GM12878 (cell line): ENCODE results near the gene UPF1. TPM values are rescaled to one million over a fixed set of nuclear protein-coding genes. Genes with fewer than 3 reads are reported as not detected.

Source experiments
- ATAC-seq: fragments of 200-7000 bp; cut with Tn5 transposase; 3 replicates; pipeline ENCODE4 v1.9.1; 2020; ENCODE audit warnings: mild to moderate bottlenecking, moderate library complexity
- BruUV-seq: library from RNA; stranded (reverse); fragments of 400-500 nt; replicated peaks from 2 replicates; lab custom pipeline; 2021; lab: Mats Ljungman, UMichigan
- CTCF ChIA-PET: fragments of 300-600 bp; sonication (Branson Sonifier 250); formaldehyde crosslinking; extraction: SDS; loops from one replicate; lab custom pipeline; 2021; ENCODE audit warnings: inconsistent platforms; lab: Yijun Ruan, JAX
- POLR2A ChIA-PET: fragments of 350-600 bp; formaldehyde crosslinking; extraction: SDS; loops from one replicate; lab custom pipeline; 2021; ENCODE audit warnings: inconsistent platforms; lab: Charles Lee
- RAD21 ChIA-PET: fragments of 300-600 bp; sonication (Branson Sonifier 250); formaldehyde crosslinking; loops from one replicate; lab custom pipeline; 2023; ENCODE audit warnings: antibody characterized with exemption; ENCODE audit not compliant: unreplicated experiment; lab: Charles Lee
- SMC1A ChIA-PET: fragments of 300-600 bp; sonication (Branson Sonifier 250); formaldehyde crosslinking; loops from one replicate; lab custom pipeline; 2023; ENCODE audit not compliant: unreplicated experiment, uncharacterized antibody; lab: Charles Lee
- DNase-seq: peaks from one replicate; pipeline ENCODE4 v3.0.0-alpha.2; 2011; ENCODE audit warnings: low read depth, low spot score
- FAIRE-seq: peaks from 3 replicates; lab custom pipeline; 2011; peaks lifted over from hg19 to GRCh38; lab: Jason Lieb, UNC
- H2AFZ ChIP-seq: 2 replicates; pipeline ENCODE4 v1.6.0; 2011; ENCODE audit warnings: low read depth, low read length, control low read depth; ENCODE audit not compliant: control insufficient read depth
- H3K27ac ChIP-seq: 2 replicates; pipeline ENCODE4 v1.5.1; 2011; ENCODE audit warnings: control low read depth; ENCODE audit not compliant: control insufficient read depth, insufficient read depth
- H3K27me3 ChIP-seq, 2 experiments: replicated peaks in 1 of 2; 2 replicates each; pipeline versions ENCODE4 v1.6.0 to v1.6.1; 2011; ENCODE audit warnings: low read length in 1 of 2; ENCODE audit not compliant: control insufficient read depth in 2 of 2, insufficient read depth in 2 of 2
- H3K36me3 ChIP-seq, 2 experiments: 2 replicates each; pipeline ENCODE4 v1.5.1; 2011; ENCODE audit warnings: low read length in 1 of 2; ENCODE audit not compliant: control insufficient read depth in 2 of 2, insufficient read depth in 2 of 2
- H3K4me1 ChIP-seq: 2 replicates; pipeline ENCODE4 v1.6.1; 2011; ENCODE audit warnings: mild to moderate bottlenecking, low read length, moderate library complexity, mixed read lengths; ENCODE audit not compliant: control insufficient read depth, insufficient read depth
- H3K4me2 ChIP-seq: 2 replicates; pipeline ENCODE4 v1.6.0; 2011; ENCODE audit warnings: control low read depth; ENCODE audit not compliant: control insufficient read depth, insufficient read depth
- H3K4me3 ChIP-seq: fragments of 200-600 bp; sonication (generic); 2 replicates; pipeline ENCODE4 v1.5.1; 2016
- H3K79me2 ChIP-seq: 2 replicates; pipeline ENCODE4 v1.6.0; 2011; ENCODE audit warnings: low read length; ENCODE audit not compliant: control insufficient read depth, insufficient read depth
- H3K9ac ChIP-seq: 2 replicates; pipeline ENCODE4 v1.8.0; 2011; ENCODE audit warnings: low read length, control low read depth, mixed read lengths; ENCODE audit not compliant: control insufficient read depth, insufficient read depth
- H3K9me3 ChIP-seq: replicated peaks from 3 replicates; pipeline ENCODE4 v1.5.1; 2011; ENCODE audit warnings: mild to moderate bottlenecking, low read length; ENCODE audit not compliant: control insufficient read depth, insufficient read depth
- H4K20me1 ChIP-seq: 2 replicates; pipeline ENCODE4 v1.6.0; 2011; ENCODE audit not compliant: control insufficient read depth, insufficient read depth
- BACH1 ChIP-seq: fragments of 450-650 bp; IDR thresholded peaks from 2 replicates; pipeline ENCODE4 v1.6.1; 2017; ENCODE audit warnings: mild to moderate bottlenecking, borderline replicate concordance
- BHLHE40 ChIP-seq, 2 experiments: fragments of 450-650 bp in 1 of 2; IDR thresholded peaks; 2 replicates each; pipeline ENCODE4 v1.6.1; 2011 to 2017; ENCODE audit warnings: low read depth in 2 of 2, borderline replicate concordance in 1 of 2, improper control_type of control experiment in 1 of 2, low read length in 1 of 2, mild to moderate bottlenecking in 1 of 2
- CBFB ChIP-seq: IDR thresholded peaks from 2 replicates; pipeline ENCODE4 v1.6.1; 2016; ENCODE audit warnings: antibody characterized with exemption, low read depth
- CBX3 ChIP-seq: fragments of 200-600 bp; sonication (generic); IDR thresholded peaks from 2 replicates; pipeline ENCODE4 v1.6.1; 2016; ENCODE audit warnings: low read depth, borderline replicate concordance
- CEBPB ChIP-seq, 2 experiments: fragments of 150-350 bp in 1 of 2; IDR thresholded peaks; 2 replicates each; pipeline ENCODE4 v1.6.1; 2012 to 2014; ENCODE audit warnings: low read depth in 2 of 2, low read length in 2 of 2, borderline replicate concordance in 1 of 2, inconsistent platforms in 1 of 2
- CHD1 ChIP-seq: IDR thresholded peaks from 2 replicates; pipeline ENCODE4 v1.6.1; 2012; ENCODE audit warnings: low read depth, low read length, improper control_type of control experiment
- CREM ChIP-seq: IDR thresholded peaks from 2 replicates; pipeline ENCODE4 v1.6.1; 2014; ENCODE audit warnings: antibody characterized with exemption, low read depth
- EZH2 ChIP-seq: IDR thresholded peaks from 2 replicates; pipeline ENCODE4 v1.6.1; 2012; ENCODE audit warnings: low read depth, mild to moderate bottlenecking, control low read depth, inconsistent platforms, low read length, borderline replicate concordance; ENCODE audit not compliant: control insufficient read depth
- LARP7 ChIP-seq: fragments of 450-650 bp; IDR thresholded peaks from 2 replicates; pipeline ENCODE4 v1.6.1; 2017; ENCODE audit warnings: mild to moderate bottlenecking
- MTA3 ChIP-seq: IDR thresholded peaks from 2 replicates; pipeline ENCODE4 v1.6.1; 2012; ENCODE audit warnings: low read length, inconsistent platforms, borderline replicate concordance
- NFYB ChIP-seq: IDR thresholded peaks from 2 replicates; pipeline ENCODE4 v1.6.1; 2011; ENCODE audit warnings: low read depth, mild to moderate bottlenecking, low read length, improper control_type of control experiment, moderate library complexity; ENCODE audit not compliant: insufficient read depth
- NR2C1 ChIP-seq: fragments of 450-650 bp; IDR thresholded peaks from 2 replicates; pipeline ENCODE4 v1.6.1; 2017; ENCODE audit warnings: antibody characterized with exemption, mild to moderate bottlenecking, moderate library complexity
- NR2C2 ChIP-seq: IDR thresholded peaks from 2 replicates; pipeline ENCODE4 v1.6.1; 2011; ENCODE audit warnings: borderline replicate concordance, low read depth; ENCODE audit not compliant: control insufficient read depth, insufficient read length
- NR2F1 ChIP-seq: fragments of 450-650 bp; conservative IDR thresholded peaks from 2 replicates; pipeline ENCODE4 v1.6.1; 2017; ENCODE audit warnings: mild to moderate bottlenecking
- RAD21 ChIP-seq: IDR thresholded peaks from 2 replicates; pipeline ENCODE4 v1.6.1; 2011; ENCODE audit warnings: mild to moderate bottlenecking, low read depth, low read length, moderate library complexity; ENCODE audit not compliant: insufficient read depth
- RAD51 ChIP-seq: fragments of 450-650 bp; IDR thresholded peaks from 2 replicates; pipeline ENCODE4 v1.6.1; 2016; ENCODE audit warnings: moderate library complexity, mild to moderate bottlenecking, inconsistent platforms
- RUNX3 ChIP-seq: IDR thresholded peaks from 2 replicates; pipeline ENCODE4 v1.6.1; 2012; ENCODE audit warnings: low read length, inconsistent platforms
- SMC3 ChIP-seq: IDR thresholded peaks from 2 replicates; pipeline ENCODE4 v1.6.1; 2011; ENCODE audit warnings: low read length, improper control_type of control experiment, borderline replicate concordance
- YY1 ChIP-seq: IDR thresholded peaks from 2 replicates; pipeline ENCODE4 v1.6.1; 2011; ENCODE audit warnings: low read depth, mild to moderate bottlenecking, low read length
- ZNF217 ChIP-seq: fragments of 450-650 bp; IDR thresholded peaks from 2 replicates; pipeline ENCODE4 v1.6.1; 2017; ENCODE audit warnings: antibody characterized with exemption, mild to moderate bottlenecking
- ZNF384 ChIP-seq: IDR thresholded peaks from 2 replicates; pipeline ENCODE4 v1.6.1; 2012; ENCODE audit warnings: low read depth, mild to moderate bottlenecking, low read length, improper control_type of control experiment, borderline replicate concordance
- WGBS: methylation state at CpG from one replicate; pipeline ENCODE4 v1.1.6; 2016; ENCODE audit warnings: low lambda C conversion rate; ENCODE audit not compliant: insufficient replicate concordance, insufficient coverage; ENCODE audit errors: missing lambda C conversion rate; 5-methylcytosine and 5-hydroxymethylcytosine counted together
- in situ Hi-C: fragments of 300-500 bp; cut with MboI; formaldehyde crosslinking; loops from 9 replicates; pipeline ENCODE4 v1.14.3; 2018; ENCODE audit warnings: mixed read lengths
- intact Hi-C: fragments of 100-400 bp; cut with micrococcal nuclease; formaldehyde crosslinking; loops from one replicate; pipeline ENCODE4 v1.14.2; 2022; ENCODE audit not compliant: unreplicated experiment
- polyA plus RNA-seq, 11 experiments: library from polyadenylated mRNA; depleted of rRNA in 4 of 11; unstranded in 6 of 11; stranded (reverse) in 5 of 11; fragments of >200 nt; fragmentation: Nextera tagmentation in 4 of 11; fragmentation: Illumina TruSeq in 1 of 11; extraction: Ambion mirVana in 4 of 11; extraction: Trizol in 1 of 11; gene quantifications; 1 replicate in 1 of 11; 2 replicates in 10 of 11; pipeline versions ENCODE4 v1.2.1 to v1.2.3, GENCODE V29; 2011 to 2016; ENCODE audit warnings: inconsistent platforms in 2 of 11, missing spikeins in 2 of 11, low read depth in 1 of 11
- total RNA-seq, 4 experiments: library from RNA; depleted of rRNA in 3 of 4; stranded (reverse); fragments of >200 nt in 3 of 4; fragmentation: Illumina TruSeq in 1 of 4; extraction: Trizol in 1 of 4; gene quantifications; 2 replicates each; pipeline versions ENCODE4 v1.2.1 to v1.2.3, GENCODE V29; 2013 to 2021
- TF ChIP-seq, protein P1 (sequence below), 3 experiments: IDR thresholded peaks in 2 of 3; conservative IDR thresholded peaks in 1 of 3; 2 replicates each; pipeline ENCODE4 v1.5.1; 2011; ENCODE audit warnings: low read depth in 3 of 3, low read length in 3 of 3, mild to moderate bottlenecking in 3 of 3, control low read depth in 2 of 3, moderate library complexity in 2 of 3, inconsistent platforms in 1 of 3, mixed read lengths in 1 of 3; ENCODE audit not compliant: control insufficient read depth in 2 of 3, insufficient read depth in 1 of 3; ENCODE audit errors: extremely low read depth in 1 of 3

Gene UPF1
- total and polyA plus RNA-seq, 10 of the 15 experiments (the other 5 are each of a cell fraction or from before 2014, with no cell fraction given): 0.58 to 80.9 (median 18.7) TPM

- no TSS peak for BruUV-seq
- no peaks in the 10 kb centered on the region for H3K9me3 ChIP-seq
- no peaks in the 10 kb centered on the region for H3K27me3 ChIP-seq
- H2AFZ ChIP-seq: no peak overlapping the region
- H3K79me2 ChIP-seq: peaks cover 66% of the 10 kb centered on the region
- intact Hi-C loops (loop anchor here (5.0 to 10.0 kb wide), 4 partner anchors 75 to 392 kb away; partner anchors contain the start of genes CRTC1 and REX1BD), in situ Hi-C loops (no loop called here)
- TF ChIP-seq NR2F1: no peak
- peak; percentile 20; the same call in 1 of the 2 replicates for TF ChIP-seq RUNX3
- 0 out of 2 replicates have a peak, but pooled peaks have one; percentile 30 for TF ChIP-seq YY1
- peak; percentile 76 for TF ChIP-seq SMC3
- no peak for TF ChIP-seq NR2C2
- no peak for TF ChIP-seq EZH2
- TF ChIP-seq BHLHE40 (IDR thresholded peaks at IDR 0.05; ENCODE audit: borderline replicate concordance in 1 of 2, low read depth in 2 of 2, low read length in 1 of 2): 0 out of 4 replicates have a peak, but pooled peaks of 1 of the 2 experiments have one; percentile 8
- no peak for TF ChIP-seq BACH1
- no peak for TF ChIP-seq MTA3
- no peak for TF ChIP-seq CREM
- no peak for TF ChIP-seq CHD1
- TF ChIP-seq CBX3: no peak
- TF ChIP-seq NFYB: no peak
- no peak for TF ChIP-seq CEBPB (IDR thresholded peaks at IDR 0.05; ENCODE audit: borderline replicate concordance in 1 of 2, low read depth in 2 of 2, low read length in 2 of 2)
- TF ChIP-seq ZNF384: no peak
- peak; percentile 88 for TF ChIP-seq RAD21
- TF ChIP-seq, protein P1, sequence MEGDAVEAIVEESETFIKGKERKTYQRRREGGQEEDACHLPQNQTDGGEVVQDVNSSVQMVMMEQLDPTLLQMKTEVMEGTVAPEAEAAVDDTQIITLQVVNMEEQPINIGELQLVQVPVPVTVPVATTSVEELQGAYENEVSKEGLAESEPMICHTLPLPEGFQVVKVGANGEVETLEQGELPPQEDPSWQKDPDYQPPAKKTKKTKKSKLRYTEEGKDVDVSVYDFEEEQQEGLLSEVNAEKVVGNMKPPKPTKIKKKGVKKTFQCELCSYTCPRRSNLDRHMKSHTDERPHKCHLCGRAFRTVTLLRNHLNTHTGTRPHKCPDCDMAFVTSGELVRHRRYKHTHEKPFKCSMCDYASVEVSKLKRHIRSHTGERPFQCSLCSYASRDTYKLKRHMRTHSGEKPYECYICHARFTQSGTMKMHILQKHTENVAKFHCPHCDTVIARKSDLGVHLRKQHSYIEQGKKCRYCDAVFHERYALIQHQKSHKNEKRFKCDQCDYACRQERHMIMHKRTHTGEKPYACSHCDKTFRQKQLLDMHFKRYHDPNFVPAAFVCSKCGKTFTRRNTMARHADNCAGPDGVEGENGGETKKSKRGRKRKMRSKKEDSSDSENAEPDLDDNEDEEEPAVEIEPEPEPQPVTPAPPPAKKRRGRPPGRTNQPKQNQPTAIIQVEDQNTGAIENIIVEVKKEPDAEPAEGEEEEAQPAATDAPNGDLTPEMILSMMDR (IDR thresholded peaks at IDR 0.05 in 2 of 3, conservative IDR thresholded peaks at IDR 0.05 in 1 of 3; ENCODE audit: control insufficient read depth in 2 of 3, extremely low read depth in 1 of 3, insufficient read depth in 1 of 3, low read depth in 3 of 3, low read length in 3 of 3): peak; percentile 80 to 94 (median 89)
- no peak for TF ChIP-seq RAD51
- 0 out of 2 replicates have a peak, but pooled peaks have one; percentile 17 for TF ChIP-seq LARP7
- TF ChIP-seq NR2C1: no peak
- TF ChIP-seq CBFB: peak; percentile 37; the same call in 1 of the 2 replicates
- TF ChIP-seq ZNF217: no peak
- ChIA-PET SMC1A (interaction anchor here (0.5 to 2.2 kb wide), 17 partner anchors 8 to 327 kb away, joined by 3 to 13 read pairs (median 3); partner anchors contain the start of gene UPF1), POLR2A (interaction anchor here (0.5 to 1.3 kb wide), 5 partner anchors 9 to 557 kb away, joined by 3 to 11 read pairs (median 6); partner anchors contain the start of gene UBA52), CTCF (interaction anchor here (0.5 to 7.4 kb wide), 46 partner anchors 9 to 396 kb away, joined by 3 to 109 read pairs (median 4); partner anchors contain the start of genes COPE, CRTC1, DDX49 and ELL), RAD21 (interaction anchor here (0.6 to 3.1 kb wide), 20 partner anchors 9 to 394 kb away, joined by 3 to 24 read pairs (median 5); partner anchors contain the start of genes FKBP8 and UPF1)
- H3K4me3 ChIP-seq: no peak overlapping the region
- peak; percentile 75 for ATAC-seq
- 53% methylated on average over 19 of the region's 19 CpGs for WGBS
- H3K9ac ChIP-seq: no peak overlapping the region
- H3K27ac ChIP-seq: no peak overlapping the region
- DNase-seq: no peak
- no peak overlapping the region for H3K4me2 ChIP-seq
- peaks cover 27% of the 10 kb centered on the region for H4K20me1 ChIP-seq
- no peak for FAIRE-seq
- peaks cover 9 to 40% of the 10 kb centered on the region in 2 experiments; a peak in 3 of 4 replicates for H3K36me3 ChIP-seq
- peaks cover 56% of the 10 kb centered on the region for H3K4me1 ChIP-seq
These were observed 15.2 kb downstream of the UPF1 start for GRCh38 chr19:18846862-18847548.
